Hepatocyte (in vitro differentiated cells): ENCODE data around the gene METAP1D. TPM values are rescaled to one million over a fixed set of nuclear protein-coding genes. Genes with fewer than 3 reads are reported as not detected.

Experiments
- DNase-seq: peaks from one replicate; pipeline ENCODE4 v3.0.0-alpha.2; 2016; ENCODE audit warnings: low spot score
- H2AFZ ChIP-seq: fragments of 200-600 bp; sonication (generic); 2 replicates; pipeline ENCODE4 v1.6.0; 2016; ENCODE audit warnings: antibody characterized with exemption, mild to moderate bottlenecking
- H3K27ac ChIP-seq: fragments of 200-600 bp; sonication (generic); 2 replicates; pipeline ENCODE4 v1.5.1; 2016; ENCODE audit warnings: mild to moderate bottlenecking
- H3K27me3 ChIP-seq: fragments of 200-600 bp; sonication (generic); 2 replicates; pipeline ENCODE4 v1.6.1; 2016
- H3K36me3 ChIP-seq: fragments of 200-600 bp; sonication (generic); replicated peaks from 2 replicates; pipeline ENCODE4 v1.5.1; 2016; ENCODE audit warnings: low read depth; ENCODE audit not compliant: insufficient read depth
- H3K4me1 ChIP-seq: fragments of 200-600 bp; sonication (generic); 2 replicates; pipeline ENCODE4 v1.5.1; 2016; ENCODE audit warnings: mild to moderate bottlenecking, moderate library complexity; ENCODE audit not compliant: insufficient read depth
- H3K4me2 ChIP-seq: fragments of 200-600 bp; sonication (generic); 2 replicates; pipeline ENCODE4 v1.6.0; 2016
- H3K4me3 ChIP-seq: fragments of 200-600 bp; sonication (generic); 2 replicates; pipeline ENCODE4 v1.5.1; 2016; ENCODE audit warnings: mild to moderate bottlenecking
- H3K79me2 ChIP-seq: fragments of 200-600 bp; sonication (generic); 2 replicates; pipeline ENCODE4 v1.6.0; 2017; ENCODE audit warnings: mild to moderate bottlenecking
- H3K9me2 ChIP-seq: fragments of 200-600 bp; sonication (generic); replicated peaks from 2 replicates; pipeline ENCODE4 v1.6.0; 2017; ENCODE audit warnings: mild to moderate bottlenecking; ENCODE audit not compliant: insufficient read depth
- H3K9me3 ChIP-seq: fragments of 200-600 bp; sonication (generic); 2 replicates; pipeline ENCODE4 v1.5.1; 2016; ENCODE audit warnings: low read depth, mild to moderate bottlenecking
- H4K20me1 ChIP-seq: fragments of 200-600 bp; sonication (generic); 2 replicates; pipeline ENCODE4 v1.6.0; 2016; ENCODE audit warnings: mild to moderate bottlenecking; ENCODE audit not compliant: insufficient read depth, poor library complexity, severe bottlenecking
- EZH2 ChIP-seq: fragments of 200-600 bp; sonication (generic); IDR thresholded peaks from 2 replicates; pipeline ENCODE4 v1.6.1; 2016; ENCODE audit warnings: antibody characterized with exemption, mild to moderate bottlenecking, borderline replicate concordance
- EZH2phosphoT487 ChIP-seq: fragments of 200-600 bp; sonication (generic); IDR thresholded peaks from one replicate; pipeline ENCODE4 v1.6.1; 2018; ENCODE audit warnings: antibody characterized with exemption, mild to moderate bottlenecking, low read depth, moderate library complexity; ENCODE audit not compliant: unreplicated experiment, severe bottlenecking
- WGBS: methylation state at CpG from one replicate; pipeline ENCODE4 v1.1.6; 2016; ENCODE audit warnings: low lambda C conversion rate; ENCODE audit errors: missing lambda C conversion rate; 5-methylcytosine and 5-hydroxymethylcytosine counted together
- polyA plus RNA-seq: library from polyadenylated mRNA; unstranded; fragments of >200 nt; fragmentation: Nextera tagmentation; extraction: Ambion mirVana; gene quantifications from 2 replicates; pipeline ENCODE4 v1.2.1, GENCODE V29; 2016
- total RNA-seq: library from RNA; depleted of rRNA; stranded (reverse); fragments of >200 nt; gene quantifications from 2 replicates; pipeline ENCODE4 v1.2.3, GENCODE V29; 2014
- TF ChIP-seq, protein P1 (sequence below): fragments of 200-600 bp; sonication (generic); IDR thresholded peaks from 2 replicates; pipeline ENCODE4 v1.5.1; 2016; ENCODE audit warnings: antibody characterized with exemption, mild to moderate bottlenecking; ENCODE audit not compliant: poor library complexity

The METAP1D gene
- total and polyA plus RNA-seq, 2 experiments from 2014 or later, result 2.8 to 6.0 TPM

DNA sequence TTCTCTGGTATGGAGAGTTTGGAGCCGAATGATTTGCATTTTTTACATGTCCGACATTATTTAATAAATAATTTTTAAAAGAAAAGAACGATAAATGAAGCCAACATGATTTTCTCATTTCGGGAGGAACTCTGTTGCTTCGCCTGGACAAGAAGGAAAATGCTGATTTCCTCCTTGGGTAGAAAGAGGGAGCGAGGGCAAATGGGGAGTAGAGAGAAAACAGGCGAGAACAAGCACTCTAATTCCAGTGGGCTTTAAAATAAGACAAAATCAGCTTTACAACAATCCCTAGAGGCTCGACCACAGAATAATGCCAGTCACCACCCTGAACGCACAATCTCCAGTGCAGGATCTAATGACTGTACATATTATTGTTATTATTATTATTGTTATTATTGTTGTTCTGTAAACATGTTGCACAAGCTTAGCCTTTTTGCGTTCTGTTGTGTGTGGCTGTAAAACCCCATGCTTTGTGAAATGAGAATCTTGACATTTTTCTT, 89.3 kb downstream of the METAP1D start:
- H2AFZ ChIP-seq, result no peak overlapping the region
- TF ChIP-seq, protein P1, sequence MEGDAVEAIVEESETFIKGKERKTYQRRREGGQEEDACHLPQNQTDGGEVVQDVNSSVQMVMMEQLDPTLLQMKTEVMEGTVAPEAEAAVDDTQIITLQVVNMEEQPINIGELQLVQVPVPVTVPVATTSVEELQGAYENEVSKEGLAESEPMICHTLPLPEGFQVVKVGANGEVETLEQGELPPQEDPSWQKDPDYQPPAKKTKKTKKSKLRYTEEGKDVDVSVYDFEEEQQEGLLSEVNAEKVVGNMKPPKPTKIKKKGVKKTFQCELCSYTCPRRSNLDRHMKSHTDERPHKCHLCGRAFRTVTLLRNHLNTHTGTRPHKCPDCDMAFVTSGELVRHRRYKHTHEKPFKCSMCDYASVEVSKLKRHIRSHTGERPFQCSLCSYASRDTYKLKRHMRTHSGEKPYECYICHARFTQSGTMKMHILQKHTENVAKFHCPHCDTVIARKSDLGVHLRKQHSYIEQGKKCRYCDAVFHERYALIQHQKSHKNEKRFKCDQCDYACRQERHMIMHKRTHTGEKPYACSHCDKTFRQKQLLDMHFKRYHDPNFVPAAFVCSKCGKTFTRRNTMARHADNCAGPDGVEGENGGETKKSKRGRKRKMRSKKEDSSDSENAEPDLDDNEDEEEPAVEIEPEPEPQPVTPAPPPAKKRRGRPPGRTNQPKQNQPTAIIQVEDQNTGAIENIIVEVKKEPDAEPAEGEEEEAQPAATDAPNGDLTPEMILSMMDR, result no peak
- TF ChIP-seq EZH2, result no peak
- TF ChIP-seq EZH2phosphoT487, result peak; percentile 39
- no peaks in the 10 kb centered on the region for H3K9me3 ChIP-seq
- H3K4me2 ChIP-seq, result no peak overlapping the region
- peaks cover 98% of the 10 kb centered on the region for H3K27me3 ChIP-seq
- H3K4me1 ChIP-seq, result peaks cover 15% of the 10 kb centered on the region
- no peak overlapping the region for H3K27ac ChIP-seq
- no peaks in the 10 kb centered on the region for H3K79me2 ChIP-seq
- H3K36me3 ChIP-seq, result no peaks in the 10 kb centered on the region
- no peak for DNase-seq
- 23% methylated on average over 10 of the region's 10 CpGs for WGBS
- no peaks in the 10 kb centered on the region for H4K20me1 ChIP-seq
- H3K4me3 ChIP-seq, result no peak overlapping the region
- H3K9me2 ChIP-seq, result no peaks in the 10 kb centered on the region

DNA sequence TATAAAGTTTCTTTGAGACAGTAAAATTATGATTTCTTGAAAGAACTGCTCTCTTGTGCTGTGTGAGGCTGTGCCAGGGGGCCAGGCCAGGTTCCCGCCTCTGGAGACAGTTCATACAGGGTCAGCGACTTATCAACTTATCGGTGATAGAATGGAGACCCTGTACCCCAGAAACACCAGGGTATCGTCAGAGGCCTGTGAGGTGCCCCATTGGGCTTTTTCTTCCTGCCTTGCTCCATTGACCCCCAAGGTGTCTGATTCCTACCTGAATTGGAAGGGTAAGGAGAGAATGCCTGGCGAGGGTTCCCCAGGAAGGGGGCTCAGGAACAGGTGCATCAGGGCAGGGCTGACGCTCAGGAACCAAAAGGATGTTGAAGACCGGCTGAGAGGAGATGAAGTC, 89.9 kb downstream of the METAP1D start:
- Histone ChIP-seq H3K9me3 (no peaks in the 10 kb centered on the region), H3K27me3 (peaks cover 98% of the 10 kb centered on the region), H3K79me2 (no peaks in the 10 kb centered on the region), H3K4me1 (peaks cover 17% of the 10 kb centered on the region), H4K20me1 (no peaks in the 10 kb centered on the region), H3K36me3 (no peaks in the 10 kb centered on the region), H3K4me2 (no peak overlapping the region), H3K4me3 (no peak overlapping the region), H3K27ac (no peak overlapping the region), H2AFZ (no peak overlapping the region), H3K9me2 (no peaks in the 10 kb centered on the region)
- 35% methylated on average over 7 of the region's 7 CpGs for WGBS
- DNase-seq, result no peak
- TF ChIP-seq, protein P1, result no peak
- TF ChIP-seq EZH2phosphoT487, result no peak
- no peak for TF ChIP-seq EZH2

DNA sequence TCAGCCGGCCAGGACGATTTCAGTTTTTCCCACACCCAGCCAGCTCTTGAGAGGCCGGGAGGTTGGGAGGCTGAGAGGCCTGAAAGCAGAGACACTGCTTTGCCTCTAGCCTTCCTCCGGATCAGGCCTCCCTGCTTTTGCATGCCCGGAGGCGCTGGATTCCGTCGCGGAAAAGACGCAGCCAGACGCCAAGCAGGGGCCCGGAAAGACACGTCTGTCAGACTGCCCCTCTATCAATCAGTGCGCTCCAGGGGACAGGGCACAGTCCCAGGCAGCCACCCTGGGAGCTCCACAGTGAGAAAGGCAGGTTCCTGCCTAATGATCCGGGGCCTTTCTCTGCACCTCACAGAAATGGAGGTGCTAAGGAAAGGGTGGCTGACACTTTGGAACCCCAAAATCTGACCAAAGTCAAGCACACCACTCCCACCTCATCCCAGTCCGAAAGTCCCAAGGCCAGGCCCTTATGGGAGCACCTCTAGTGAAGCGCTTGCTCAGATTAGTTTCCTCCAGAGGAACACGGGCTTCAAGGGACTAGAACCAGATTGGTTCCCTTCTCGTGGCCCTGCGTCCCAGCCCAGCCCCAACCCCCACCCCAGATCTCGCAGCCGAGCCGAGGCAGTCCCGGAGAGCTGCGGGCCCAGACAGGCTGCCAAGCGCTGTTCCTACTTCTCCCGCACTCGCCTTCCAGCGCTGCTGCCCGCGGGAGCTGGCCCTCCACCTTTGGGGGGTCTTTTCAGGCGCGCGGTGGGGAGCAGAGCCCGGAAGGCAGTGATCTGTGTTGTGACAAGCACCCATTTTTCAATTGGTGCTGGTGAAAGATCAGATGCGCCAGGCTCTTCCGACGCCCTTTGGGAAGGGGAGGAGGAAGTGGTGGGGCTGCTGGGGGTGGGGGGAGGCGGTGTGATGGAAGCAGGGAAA, 90.5 kb downstream of the METAP1D start:
- TF ChIP-seq, protein P1, result no peak
- Histone ChIP-seq H3K36me3 (no peaks in the 10 kb centered on the region), H3K79me2 (no peaks in the 10 kb centered on the region), H3K27me3 (peaks cover 100% of the 10 kb centered on the region), H3K4me3 (no peak overlapping the region), H3K9me3 (no peaks in the 10 kb centered on the region), H3K4me2 (no peak overlapping the region), H3K27ac (no peak overlapping the region), H3K4me1 (peaks cover 19% of the 10 kb centered on the region), H4K20me1 (no peaks in the 10 kb centered on the region), H3K9me2 (no peaks in the 10 kb centered on the region), H2AFZ (no peak overlapping the region)
- DNase-seq, result no peak
- whole genome bisulfite sequencing, result 8% methylated on average over 37 of the region's 39 CpGs
